Measurements from ENCODE around the gene SULT4A1.

The SULT4A1 gene

GRCh38 chr22:43892183-43892894, 30.0 kb upstream of the SULT4A1 start:
- TF ChIP-seq CTCF (IDR thresholded peaks at IDR 0.05; ENCODE audit: low read depth, low read length) = no peak
- H3K4me3 ChIP-seq (ENCODE audit: low read depth, low read length) = no peak overlapping the region

- no peak within 1 kb of the TSS for H3K4me3 ChIP-seq (ENCODE audit: low read depth, low read length)
- TF ChIP-seq CTCF (IDR thresholded peaks at IDR 0.05; ENCODE audit: low read depth, low read length) = no peak
These were observed 29.3 kb upstream of the SULT4A1 start, which contains the start of gene PNPLA5 for GRCh38 chr22:43891360-43892182. PNPLA5 (minus strand) TSS chr22:43892013; CDS start chr22:43891880, 133 bp downstream.

- no peak overlapping the region for H3K4me3 ChIP-seq (ENCODE audit: low read depth, low read length)
- TF ChIP-seq CTCF (IDR thresholded peaks at IDR 0.05; ENCODE audit: low read depth, low read length) = no peak
These were observed 28.6 kb upstream of the SULT4A1 start for GRCh38 chr22:43890901-43891331.

GRCh38 chr22:43889860-43890253, 27.5 kb upstream of the SULT4A1 start:
- no peak overlapping the region for H3K4me3 ChIP-seq (ENCODE audit: low read depth, low read length)
- TF ChIP-seq CTCF (IDR thresholded peaks at IDR 0.05; ENCODE audit: low read depth, low read length) = no peak

GRCh38 chr22:43889201-43889859, 27.0 kb upstream of the SULT4A1 start:
- no peak overlapping the region for H3K4me3 ChIP-seq (ENCODE audit: low read depth, low read length)
- no peak for TF ChIP-seq CTCF (IDR thresholded peaks at IDR 0.05; ENCODE audit: low read depth, low read length)

- H3K4me3 ChIP-seq (ENCODE audit: low read depth, low read length) = no peak overlapping the region
- no peak for TF ChIP-seq CTCF (IDR thresholded peaks at IDR 0.05; ENCODE audit: low read depth, low read length)
These were observed 26.4 kb upstream of the SULT4A1 start for GRCh38 chr22:43888740-43889139.
